Activated naive CD4-positive, alpha-beta T cell treated with anti-CD3 and anti-CD28 coated beads, Interleukin-2, amount 10 ng/mL, durations not matched to agents 5 hours and 36 hours (primary cell): ENCODE data around the gene CNGA3. TPM values are rescaled to one million over a fixed set of nuclear protein-coding genes. Genes with fewer than 3 reads are reported as not detected.

ENCODE experiments used
- total RNA-seq, 2 experiments: library from RNA; stranded (reverse); gene quantifications; one replicate each; pipeline ENCODE4 v1.2.3, GENCODE V29; 2021

Gene CNGA3
- not detected for total RNA-seq

GRCh38 chr2:98346311-98347236, at the start of gene CNGA3:
CNGA3 (plus strand) TSS chr2:98346456; CDS start chr2:98369976, 23,520 bp downstream.

GRCh38 chr2:98444436-98445176, 98.3 kb downstream of the CNGA3 start, which contains the start of gene INPP4A:
INPP4A (plus strand) TSS chr2:98444858; CDS start chr2:98520049, 75,191 bp downstream.

Other genes starting within 250 kb of the CNGA3 start
- 100 to 1,000 TPM; 147 to 148 TPM for gene INPP4A, start 98.4 kb downstream of the CNGA3 start, total RNA-seq